Astrocyte of the spinal cord (primary cell): ENCODE results near the gene MEIS2.

Experiments used
- DNase-seq: peaks from one replicate; pipeline ENCODE4 v3.0.0; 2011; ENCODE audit warnings: low read depth, low spot score
- H3K4me3 ChIP-seq: 2 replicates; pipeline ENCODE4 v1.5.1; 2011; ENCODE audit warnings: low read depth, mild to moderate bottlenecking, low read length, moderate library complexity
- in situ Hi-C: cut with HindIII; loops from 2 replicates; pipeline ENCODE4 v1.10.0; 2017; ENCODE audit warnings: low sequenced_read_pairs
- TF ChIP-seq, protein P1 (sequence below): IDR thresholded peaks from 2 replicates; pipeline ENCODE4 v1.5.1; 2012; ENCODE audit warnings: low read depth, mild to moderate bottlenecking, low read length, inconsistent platforms

The MEIS2 gene

DNA sequence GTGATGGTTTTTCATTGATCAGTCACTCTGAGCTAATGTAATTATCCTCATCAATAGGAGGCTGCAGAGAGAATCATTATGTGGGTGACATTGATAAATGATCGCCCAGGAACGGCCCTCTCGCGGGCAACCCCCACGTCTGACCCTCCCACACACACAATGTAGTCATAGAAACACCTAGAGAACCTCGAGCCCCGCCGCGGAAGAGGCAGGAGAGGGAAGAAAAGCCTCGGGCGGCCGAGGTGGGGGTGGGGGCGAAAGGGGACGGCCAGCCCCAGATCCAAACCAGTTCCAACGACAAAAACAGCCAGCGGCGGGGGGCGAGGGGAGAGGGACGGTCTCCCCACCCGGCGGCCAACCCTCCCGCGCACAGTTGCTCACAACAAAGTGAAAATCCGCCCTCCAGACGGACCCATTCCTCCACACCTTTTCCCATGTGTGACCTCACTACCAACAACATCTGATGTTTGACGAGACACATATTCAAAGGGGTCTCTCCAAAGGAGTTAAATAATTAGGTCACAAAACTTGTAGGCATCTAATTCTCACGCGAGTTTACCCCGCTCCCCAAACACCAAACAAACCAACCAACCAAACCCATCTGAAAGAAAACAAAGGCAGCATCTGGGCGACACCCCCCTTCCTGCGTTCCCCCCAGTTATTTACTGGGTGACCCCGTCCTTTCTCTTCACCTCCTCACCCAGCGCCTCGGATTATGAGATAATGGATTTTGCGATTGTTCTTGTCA is 213.0 kb downstream of the MEIS2 start:
- TF ChIP-seq, protein P1, sequence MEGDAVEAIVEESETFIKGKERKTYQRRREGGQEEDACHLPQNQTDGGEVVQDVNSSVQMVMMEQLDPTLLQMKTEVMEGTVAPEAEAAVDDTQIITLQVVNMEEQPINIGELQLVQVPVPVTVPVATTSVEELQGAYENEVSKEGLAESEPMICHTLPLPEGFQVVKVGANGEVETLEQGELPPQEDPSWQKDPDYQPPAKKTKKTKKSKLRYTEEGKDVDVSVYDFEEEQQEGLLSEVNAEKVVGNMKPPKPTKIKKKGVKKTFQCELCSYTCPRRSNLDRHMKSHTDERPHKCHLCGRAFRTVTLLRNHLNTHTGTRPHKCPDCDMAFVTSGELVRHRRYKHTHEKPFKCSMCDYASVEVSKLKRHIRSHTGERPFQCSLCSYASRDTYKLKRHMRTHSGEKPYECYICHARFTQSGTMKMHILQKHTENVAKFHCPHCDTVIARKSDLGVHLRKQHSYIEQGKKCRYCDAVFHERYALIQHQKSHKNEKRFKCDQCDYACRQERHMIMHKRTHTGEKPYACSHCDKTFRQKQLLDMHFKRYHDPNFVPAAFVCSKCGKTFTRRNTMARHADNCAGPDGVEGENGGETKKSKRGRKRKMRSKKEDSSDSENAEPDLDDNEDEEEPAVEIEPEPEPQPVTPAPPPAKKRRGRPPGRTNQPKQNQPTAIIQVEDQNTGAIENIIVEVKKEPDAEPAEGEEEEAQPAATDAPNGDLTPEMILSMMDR = no peak
- in situ Hi-C loops = no loop called here
- no peak for DNase-seq
- H3K4me3 ChIP-seq = peak overlapping the region; percentile 42

GRCh38 chr15:36886701-36887100 is 213.6 kb downstream of the MEIS2 start:
- no peak for DNase-seq
- in situ Hi-C loops = no loop called here
- no peak overlapping the region for H3K4me3 ChIP-seq
- TF ChIP-seq, protein P1 = no peak

DNA sequence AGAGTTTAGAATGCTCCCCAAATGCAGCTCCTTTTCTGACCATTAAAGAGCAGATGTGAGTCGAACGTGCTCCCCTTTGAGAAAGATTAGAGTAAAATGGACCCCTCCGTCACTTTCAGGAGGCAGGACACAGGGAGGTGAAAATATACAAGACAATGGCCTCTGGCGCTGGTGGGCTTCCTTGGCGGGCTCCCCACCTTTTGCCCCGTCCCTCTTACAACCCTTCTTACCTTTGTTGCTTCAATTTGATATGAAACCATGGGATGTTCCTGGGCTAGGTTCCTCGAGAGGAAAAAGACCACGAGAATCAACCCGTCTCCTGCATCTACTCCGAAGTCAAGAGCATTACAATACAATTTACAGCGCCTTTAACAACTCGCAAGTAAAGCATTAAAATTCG is 214.2 kb downstream of the MEIS2 start:
- TF ChIP-seq, protein P1 = no peak
- in situ Hi-C loops = no loop called here
- H3K4me3 ChIP-seq = no peak overlapping the region
- no peak for DNase-seq

DNA sequence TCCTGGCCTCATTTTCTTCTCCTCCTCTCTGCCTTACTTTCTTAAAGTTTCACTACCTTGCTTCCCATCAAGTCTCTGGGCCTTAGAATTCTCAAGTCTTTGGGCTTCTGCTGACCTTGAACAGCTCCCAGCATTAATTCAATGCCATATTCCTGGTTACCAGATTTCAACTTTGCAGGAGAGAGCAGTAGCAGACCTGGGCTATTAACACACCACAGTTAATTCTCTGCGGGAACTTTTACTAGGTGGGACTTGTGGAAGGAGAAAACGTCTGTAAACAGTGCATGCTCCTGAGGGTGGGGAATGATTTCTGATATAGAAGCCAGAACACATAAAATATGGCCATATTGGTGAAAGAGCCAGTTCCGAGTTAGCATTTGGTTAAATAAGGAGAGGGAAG is 214.6 kb downstream of the MEIS2 start:
- TF ChIP-seq, protein P1 = no peak
- H3K4me3 ChIP-seq = no peak overlapping the region
- DNase-seq = no peak
- in situ Hi-C loops = no loop called here

DNA sequence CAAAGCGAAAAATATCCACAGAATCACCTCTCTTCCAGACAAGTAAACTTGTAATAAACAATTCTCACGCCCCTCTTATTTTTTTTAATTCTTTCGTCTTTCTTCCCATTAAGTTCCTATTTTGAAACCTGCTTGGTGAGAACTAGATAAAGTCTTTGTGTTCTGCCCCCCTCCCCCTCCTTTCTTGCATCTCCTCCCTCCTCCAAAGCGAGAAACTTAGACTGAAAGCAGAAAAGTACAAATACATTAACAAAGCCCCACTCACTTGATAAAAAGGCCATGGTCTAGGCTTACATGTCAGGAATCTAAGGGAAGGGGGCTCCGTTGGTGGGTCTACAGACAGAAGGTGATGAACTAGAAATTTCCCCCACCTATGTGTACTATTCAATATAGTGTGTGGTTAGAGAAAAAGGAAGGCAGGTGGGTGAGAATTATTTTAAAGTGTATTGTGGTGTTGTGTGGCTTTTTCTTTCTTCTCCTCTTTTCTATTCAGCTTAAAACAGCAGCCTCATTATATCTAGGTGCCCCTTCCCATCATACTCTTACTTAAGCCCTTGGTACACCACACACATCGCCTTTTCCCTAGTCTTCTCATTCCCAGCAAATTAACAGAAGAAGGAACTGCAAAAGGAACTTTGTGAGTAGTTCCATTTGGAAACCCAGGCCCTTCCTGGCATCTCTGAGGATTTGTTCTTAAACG is 215.3 kb downstream of the MEIS2 start:
- DNase-seq = no peak
- TF ChIP-seq, protein P1 = no peak
- in situ Hi-C loops = no loop called here
- no peak overlapping the region for H3K4me3 ChIP-seq

DNA sequence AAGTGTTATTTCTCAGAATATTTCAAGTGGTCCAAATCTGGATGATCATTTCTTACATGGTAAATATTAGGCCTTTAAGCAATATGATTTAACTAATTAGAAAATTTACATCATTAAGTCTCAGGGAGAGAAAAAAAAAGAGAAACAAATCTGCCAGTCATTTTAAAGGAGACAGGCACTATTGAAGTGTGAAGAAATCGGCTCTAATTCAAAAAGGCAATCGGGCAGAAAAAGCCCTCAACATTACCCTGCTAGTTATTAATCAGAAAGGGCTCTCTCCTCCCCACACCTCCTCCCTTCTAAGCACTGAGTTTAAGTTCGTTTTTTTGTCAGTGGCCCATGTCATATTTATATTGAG is 215.9 kb downstream of the MEIS2 start:
- TF ChIP-seq, protein P1 = no peak
- no peak for DNase-seq
- in situ Hi-C loops = no loop called here

More for the DNA sequence above, 215.9 kb downstream of the MEIS2 start:
- no peak overlapping the region for H3K4me3 ChIP-seq
